GM21526 (cell line): Measurements from ENCODE around the gene DDX21.
A peak's percentile ranks its signal among the peaks of the same experiment; 100 is the strongest.
"Not testable (repeated sequence)": the region's sequence is repeated elsewhere in the genome, so short reads cannot be mapped to it uniquely, and the experiment has no call there.

Experiments used
- ATAC-seq: cut with Tn5 transposase; IDR thresholded peaks from one replicate; pipeline ENCODE4 v1.9.1; 2021; ENCODE audit warnings: moderate library complexity; ENCODE audit not compliant: unreplicated experiment, low FRiP score

Gene DDX21

GRCh38 chr10:68987611-68988010 is 31.6 kb downstream of the DDX21 start:
- ATAC-seq, result no peak

DNA sequence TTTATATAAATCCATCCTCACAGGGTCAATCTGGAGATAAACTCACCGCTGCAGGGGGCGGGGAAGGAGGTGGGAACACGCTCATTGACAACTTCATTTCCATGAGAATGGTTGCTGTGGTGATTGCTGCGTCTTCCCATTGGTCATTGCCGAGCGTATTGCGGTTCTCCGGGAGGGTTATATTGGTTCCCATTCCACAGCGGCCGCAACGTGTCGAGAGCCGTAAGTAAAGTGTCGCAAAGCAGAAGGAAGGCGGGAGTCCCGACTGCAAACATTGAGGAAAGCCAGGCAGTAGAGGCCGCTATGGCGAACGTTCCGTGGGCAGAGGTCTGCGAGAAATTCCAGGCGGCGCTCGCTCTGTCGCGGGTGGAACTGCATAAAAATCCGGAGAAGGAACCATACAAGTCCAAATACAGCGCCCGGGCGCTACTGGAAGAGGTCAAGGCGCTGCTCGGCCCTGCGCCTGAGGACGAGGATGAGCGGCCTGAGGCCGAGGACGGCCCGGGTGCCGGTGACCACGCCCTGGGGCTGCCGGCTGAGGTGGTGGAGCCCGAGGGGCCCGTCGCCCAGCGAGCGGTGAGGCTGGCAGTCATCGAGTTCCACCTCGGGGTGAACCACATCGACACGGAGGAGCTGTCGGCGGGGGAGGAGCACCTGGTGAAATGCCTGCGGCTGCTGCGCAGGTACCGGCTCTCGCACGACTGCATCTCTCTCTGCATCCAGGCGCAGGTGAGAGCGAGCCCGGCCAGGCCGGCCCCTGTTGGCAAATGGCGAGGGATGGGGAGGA is 32.8 kb downstream of the DDX21 start, which contains the start of gene KIFBP:
KIFBP (plus strand) TSS at position 274 of the 787 bp plus-strand sequence; CDS start at position 304, 30 bp downstream.
- peak; percentile 64 for ATAC-seq

- ATAC-seq, result no peak
These were observed 33.5 kb downstream of the DDX21 start for GRCh38 chr10:68989317-68989990.

- no peak for ATAC-seq
These were observed 36.9 kb downstream of the DDX21 start for GRCh38 chr10:68992636-68993440.

GRCh38 chr10:68997211-68997610 is 41.2 kb downstream of the DDX21 start:
- peak; percentile 25 for ATAC-seq

DNA sequence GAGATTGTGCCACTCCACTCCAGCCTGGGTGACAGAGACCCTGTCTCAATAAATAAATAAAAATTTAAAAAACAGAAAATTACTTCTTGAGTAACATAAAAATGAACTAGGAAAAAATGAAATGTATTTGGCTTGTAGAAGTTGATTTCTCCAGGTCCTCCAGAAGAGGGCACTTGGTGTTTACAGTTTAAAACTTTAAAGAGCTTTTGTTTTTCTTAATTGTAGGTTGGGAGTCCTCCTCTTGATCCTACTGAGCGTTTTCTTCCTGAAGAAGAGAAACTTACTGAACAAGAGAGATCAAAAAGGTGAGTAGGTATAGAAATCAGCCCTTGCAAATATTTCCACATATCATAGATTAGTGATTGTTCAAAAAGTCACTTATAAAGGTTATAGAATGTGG is 48.9 kb downstream of the DDX21 start:
- ATAC-seq, result no peak

GRCh38 chr10:69005704-69006485 is 49.9 kb downstream of the DDX21 start:
- no peak for ATAC-seq

- ATAC-seq, result no peak
These were observed 51.3 kb downstream of the DDX21 start for GRCh38 chr10:69007260-69007659.

DNA sequence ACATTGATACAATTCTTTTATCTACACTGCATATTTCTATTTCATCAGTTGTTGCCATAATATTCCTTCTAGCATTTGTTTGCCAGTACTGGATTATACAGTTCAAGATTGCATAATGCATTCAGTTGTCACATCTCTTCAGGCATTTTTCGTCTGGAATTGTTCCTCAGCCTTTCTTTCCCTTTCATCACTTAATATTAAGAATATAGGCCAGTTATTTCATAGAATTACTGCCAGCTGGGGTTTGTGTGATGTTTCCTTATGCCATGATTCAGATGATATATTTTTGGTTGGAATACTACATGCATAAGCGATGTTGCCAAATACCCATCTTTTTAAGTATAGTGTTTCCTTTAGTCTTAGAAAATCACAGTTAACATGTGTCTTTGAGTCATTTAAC is 53.4 kb downstream of the DDX21 start:
- ATAC-seq, result no peak

DNA sequence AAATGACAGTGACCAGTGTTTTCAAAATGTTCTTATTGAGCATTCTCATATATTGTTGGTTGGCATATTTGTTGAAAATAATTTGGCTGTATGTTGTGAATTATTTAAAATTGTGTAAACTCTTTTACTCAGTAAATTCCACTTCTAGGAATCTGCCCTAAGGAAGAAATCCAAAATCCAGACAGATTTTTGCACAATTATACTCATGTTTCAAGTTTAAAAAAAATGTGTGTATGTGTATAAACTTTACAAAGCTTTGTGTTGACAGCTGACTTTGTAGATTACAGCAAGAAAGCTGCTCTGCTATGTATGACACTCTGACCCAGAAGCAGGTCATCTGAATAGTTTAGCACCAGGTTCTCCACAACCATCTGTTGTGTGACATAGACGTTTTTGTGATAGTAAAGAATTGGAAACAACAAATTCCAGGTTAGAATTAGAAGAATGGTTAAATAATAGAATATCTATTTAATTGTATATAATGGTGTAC is 54.2 kb downstream of the DDX21 start:
- ATAC-seq, result no peak

GRCh38 chr10:69012778-69013177 is 56.8 kb downstream of the DDX21 start:
- not testable (repeated sequence) for ATAC-seq

GRCh38 chr10:69014171-69014570 is 58.2 kb downstream of the DDX21 start:
- no peak for ATAC-seq

DNA sequence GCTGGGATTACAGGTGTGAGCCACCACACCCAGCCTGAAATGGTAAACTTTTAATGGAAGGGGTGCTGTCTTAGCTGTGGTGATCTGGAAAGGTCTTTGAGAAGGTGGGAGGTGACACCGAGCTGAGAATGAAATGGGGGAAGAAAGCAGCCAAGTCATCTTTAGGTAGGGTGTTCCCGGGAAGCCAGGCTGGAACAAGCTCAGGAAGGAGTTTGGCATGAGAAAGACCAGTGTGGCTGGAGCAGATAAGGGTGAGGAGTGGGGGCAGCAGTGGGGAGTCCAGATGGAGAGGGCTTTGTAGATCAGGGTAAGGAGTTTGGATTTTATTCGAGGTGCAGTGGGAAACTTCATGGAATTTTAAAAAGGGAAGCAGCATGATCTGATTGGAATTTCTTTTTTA is 62.6 kb downstream of the DDX21 start:
- ATAC-seq, result no peak

GRCh38 chr10:69022611-69023010 is 66.6 kb downstream of the DDX21 start:
- ATAC-seq, result no peak

DNA sequence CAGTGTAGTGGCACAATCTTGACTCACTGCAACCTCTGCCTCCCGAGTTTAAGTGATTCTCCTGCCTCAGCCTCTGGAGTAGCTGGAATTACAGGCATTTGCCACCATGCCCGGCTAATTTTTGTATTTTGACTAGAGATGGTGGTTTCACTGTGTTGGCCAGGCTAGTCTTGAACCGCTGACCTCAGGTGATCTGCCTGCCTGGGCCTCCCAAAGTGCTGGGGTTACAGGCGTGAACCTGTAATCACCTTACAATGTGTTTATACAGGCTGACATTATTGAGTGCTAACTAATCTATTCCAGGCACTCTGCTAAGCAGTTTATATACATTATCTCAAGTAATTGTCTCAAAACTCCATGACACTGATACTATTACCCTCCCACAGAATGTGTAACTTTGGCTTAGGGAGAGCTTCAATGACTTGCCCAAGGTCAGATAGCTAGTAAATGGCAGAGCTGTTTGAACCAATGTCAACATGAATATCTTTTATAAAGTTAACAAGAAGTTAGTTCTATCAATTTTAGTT is 69.5 kb downstream of the DDX21 start:
- no peak for ATAC-seq

- ATAC-seq, result no peak
These were observed 77.3 kb downstream of the DDX21 start for GRCh38 chr10:69033256-69033655.
